ENCODE data around the gene ZNF219. TPM values are rescaled to one million over a fixed set of nuclear protein-coding genes. Genes with fewer than 3 reads are reported as not detected.
A peak's percentile ranks its signal among the peaks of the same experiment; 100 is the strongest.

The ZNF219 gene
- total RNA-seq, 1 experiment from 2014 or later, result 16.6 TPM

DNA sequence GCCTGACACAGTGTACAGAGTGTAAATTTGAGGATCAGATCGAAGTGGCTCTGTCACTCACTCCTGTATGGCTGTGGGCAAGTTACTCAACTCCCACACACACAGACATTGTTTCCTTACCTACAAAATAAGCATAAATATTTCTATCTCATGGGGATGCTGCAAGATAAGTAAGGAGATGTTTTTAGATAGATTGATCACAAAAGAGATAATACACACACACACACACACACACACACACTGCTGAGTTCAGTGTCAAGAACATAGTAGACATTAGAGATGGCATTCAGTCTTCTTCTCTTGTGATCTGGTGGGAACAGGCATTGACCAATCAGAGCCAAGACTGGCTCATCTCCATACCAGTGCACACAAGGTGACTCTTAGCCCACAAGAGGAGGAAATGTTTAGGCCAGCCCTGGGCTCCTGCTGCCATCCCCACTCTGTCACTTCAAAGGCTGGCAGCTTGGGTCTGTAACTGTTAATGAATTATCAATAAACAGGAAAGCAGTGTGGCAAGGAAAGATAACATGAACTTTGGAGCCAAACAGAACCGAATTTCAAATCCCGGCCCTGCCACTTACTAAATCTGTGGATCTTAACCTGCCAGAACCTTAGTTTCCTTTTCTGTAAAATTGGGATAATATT, 44.2 kb downstream of the ZNF219 start:
- CTCF ChIA-PET, result no interaction called here
- Histone ChIP-seq H3K4me1 (ENCODE audit: control insufficient read depth in 1 of 2, insufficient read depth in 2 of 2, low read length in 2 of 2) (no peaks in the 10 kb centered on the region), H3K36me3 (ENCODE audit: control insufficient read depth in 1 of 2, insufficient read depth in 2 of 2, low read length in 2 of 2) (no peaks in the 10 kb centered on the region), H4K20me1 (ENCODE audit: insufficient read depth) (no peaks in the 10 kb centered on the region), H3K79me2 (ENCODE audit: insufficient read depth, low read length) (no peaks in the 10 kb centered on the region), H3K27ac (ENCODE audit: low read depth, low read length) (no peak overlapping the region), H3K27me3 (ENCODE audit: insufficient read depth, low read length) (no peaks in the 10 kb centered on the region), H3K9me3 (ENCODE audit: control insufficient read depth in 1 of 2, insufficient read depth in 1 of 2, low read depth in 1 of 2, low read length in 2 of 2) (no peaks in the 10 kb centered on the region), H3K4me3 (replicated peaks in 1 of 2; ENCODE audit: low read depth in 1 of 2, low read length in 2 of 2) (no peak overlapping the region), H3K9ac (ENCODE audit: low read length) (no peak overlapping the region), H3K4me2 (ENCODE audit: low read length) (no peak overlapping the region), H2AFZ (ENCODE audit: low read depth, low read length, poor library complexity, severe bottlenecking) (no peak overlapping the region), H3K9me2 (ENCODE audit: insufficient read depth) (no peaks in the 10 kb centered on the region)
- no peak for DNase-seq (ENCODE audit: low read depth, low spot score)
- BruUV-seq (replicated peaks), result no TSS peak
- TF ChIP-seq CBX3 (IDR thresholded peaks at IDR 0.05; ENCODE audit: low read depth), result no peak
- TF ChIP-seq, protein P1, sequence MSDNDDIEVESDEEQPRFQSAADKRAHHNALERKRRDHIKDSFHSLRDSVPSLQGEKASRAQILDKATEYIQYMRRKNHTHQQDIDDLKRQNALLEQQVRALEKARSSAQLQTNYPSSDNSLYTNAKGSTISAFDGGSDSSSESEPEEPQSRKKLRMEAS (IDR thresholded peaks at IDR 0.05), result no peak
- no peak for TF ChIP-seq ZNF274 (IDR thresholded peaks at IDR 0.05; ENCODE audit: low read depth, low read length)
- TF ChIP-seq JUND (IDR thresholded peaks at IDR 0.05), result no peak
- TF ChIP-seq EZH2 (IDR thresholded peaks at IDR 0.05), result no peak
- TF ChIP-seq, protein P2, sequence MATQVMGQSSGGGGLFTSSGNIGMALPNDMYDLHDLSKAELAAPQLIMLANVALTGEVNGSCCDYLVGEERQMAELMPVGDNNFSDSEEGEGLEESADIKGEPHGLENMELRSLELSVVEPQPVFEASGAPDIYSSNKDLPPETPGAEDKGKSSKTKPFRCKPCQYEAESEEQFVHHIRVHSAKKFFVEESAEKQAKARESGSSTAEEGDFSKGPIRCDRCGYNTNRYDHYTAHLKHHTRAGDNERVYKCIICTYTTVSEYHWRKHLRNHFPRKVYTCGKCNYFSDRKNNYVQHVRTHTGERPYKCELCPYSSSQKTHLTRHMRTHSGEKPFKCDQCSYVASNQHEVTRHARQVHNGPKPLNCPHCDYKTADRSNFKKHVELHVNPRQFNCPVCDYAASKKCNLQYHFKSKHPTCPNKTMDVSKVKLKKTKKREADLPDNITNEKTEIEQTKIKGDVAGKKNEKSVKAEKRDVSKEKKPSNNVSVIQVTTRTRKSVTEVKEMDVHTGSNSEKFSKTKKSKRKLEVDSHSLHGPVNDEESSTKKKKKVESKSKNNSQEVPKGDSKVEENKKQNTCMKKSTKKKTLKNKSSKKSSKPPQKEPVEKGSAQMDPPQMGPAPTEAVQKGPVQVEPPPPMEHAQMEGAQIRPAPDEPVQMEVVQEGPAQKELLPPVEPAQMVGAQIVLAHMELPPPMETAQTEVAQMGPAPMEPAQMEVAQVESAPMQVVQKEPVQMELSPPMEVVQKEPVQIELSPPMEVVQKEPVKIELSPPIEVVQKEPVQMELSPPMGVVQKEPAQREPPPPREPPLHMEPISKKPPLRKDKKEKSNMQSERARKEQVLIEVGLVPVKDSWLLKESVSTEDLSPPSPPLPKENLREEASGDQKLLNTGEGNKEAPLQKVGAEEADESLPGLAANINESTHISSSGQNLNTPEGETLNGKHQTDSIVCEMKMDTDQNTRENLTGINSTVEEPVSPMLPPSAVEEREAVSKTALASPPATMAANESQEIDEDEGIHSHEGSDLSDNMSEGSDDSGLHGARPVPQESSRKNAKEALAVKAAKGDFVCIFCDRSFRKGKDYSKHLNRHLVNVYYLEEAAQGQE (IDR thresholded peaks at IDR 0.05; ENCODE audit: low read depth), result no peak
- no peak for TF ChIP-seq ZFX (IDR thresholded peaks at IDR 0.05)
- no peak for TF ChIP-seq POLR2A (IDR thresholded peaks at IDR 0.05; ENCODE audit: borderline replicate concordance, extremely low read depth, insufficient read depth, insufficient read length)
- no peak for TF ChIP-seq YY1 (IDR thresholded peaks at IDR 0.05; ENCODE audit: extremely low read depth, insufficient replicate concordance, low read depth, low read length)
- POLR2A ChIA-PET, result no interaction called here
- peak; percentile 78 for ATAC-seq
- intact Hi-C loops (cut with micrococcal nuclease), result no loop called here
- RAD21 ChIA-PET (ENCODE audit: low non-redundant PET in 1 of 2, low total read pairs in 2 of 2, uncharacterized antibody in 2 of 2, unreplicated experiment in 2 of 2), result no interaction called here

Data from HCT116 (cell line).